ENCODE results near the gene LOXL3. TPM values are rescaled to one million over a fixed set of nuclear protein-coding genes. Genes with fewer than 3 reads are reported as not detected.
A peak's percentile ranks its signal among the peaks of the same experiment; 100 is the strongest.

LOXL3 gene
- total and polyA plus RNA-seq, 2 donors (not counting 1 experiment from before 2014, with no cell fraction given) = 0.97 to 1.2 TPM

- CTCF ChIA-PET = interaction anchor here (0.5 to 10.3 kb wide), 4 partner anchors 12 to 91 kb away, joined by 3 to 103 read pairs (median 4); partner anchors contain the start of genes CCDC142, LOXL3, PCGF1 and TTC31
These were observed 20.2 kb upstream of the LOXL3 start for GRCh38 chr2:74573747-74574562.

More at GRCh38 chr2:74573747-74574562, 20.2 kb upstream of the LOXL3 start:
- Histone ChIP-seq H2AFZ (ENCODE audit: insufficient read depth, low read depth, low read length, poor library complexity, severe bottlenecking) (peak overlapping the region; percentile 67), H3K79me2 (ENCODE audit: control insufficient read depth, insufficient read depth, low read length) (peaks cover 4% of the 10 kb centered on the region), H3K27ac (ENCODE audit: low read length in 2 of 2) (peak overlapping the region; percentile 9 to 74), H3K4me2 (replicated peaks; ENCODE audit: low read depth, low read length, poor library complexity, severe bottlenecking) (peak overlapping the region; percentile 66), H3K36me3 (replicated peaks in 1 of 2; ENCODE audit: control extremely low read depth in 1 of 2, control insufficient read depth in 1 of 2, extremely low read depth in 1 of 2, insufficient read depth in 2 of 2, low read length in 1 of 2) (no peaks in the 10 kb centered on the region), H3K4me1 (ENCODE audit: control insufficient read depth in 2 of 2, insufficient read depth in 2 of 2, low read length in 2 of 2) (peaks cover 58 to 68% of the 10 kb centered on the region in 2 donors), H3K4me3 (ENCODE audit: control extremely low read depth in 1 of 5, extremely low read depth in 1 of 5, insufficient read depth in 1 of 5, low read depth in 2 of 5, low read length in 4 of 5) (peak overlapping the region in 4 of 5 experiments; percentile 21 to 34 (median 32)), H3K9ac (ENCODE audit: low read length) (peak overlapping the region; percentile 46), H3K9me3 (ENCODE audit: control extremely low read depth in 1 of 3, control insufficient read depth in 2 of 3, insufficient read depth in 1 of 3, low read length in 2 of 3) (peaks cover 0 to 4% (median 0%) of the 10 kb centered on the region in 3 donors), H3K27me3 (replicated peaks in 1 of 4; ENCODE audit: control extremely low read depth in 1 of 4, control insufficient read depth in 3 of 4, insufficient read depth in 4 of 4, low read length in 3 of 4) (no peaks in the 10 kb centered on the region), H4K20me1 (ENCODE audit: control insufficient read depth, insufficient read depth, low read length, poor library complexity, severe bottlenecking) (no peaks in the 10 kb centered on the region)
- intact Hi-C loops (cut with micrococcal nuclease) = loop anchor here (1.0 to 2.0 kb wide), 3 partner anchors 19 to 45 kb away; partner anchors contain the start of genes AUP1 and HTRA2
- Mint-ChIP-seq H3K27me3 (no peaks in the 10 kb centered on the region), H3K4me3 (peak overlapping the region; percentile 84), H3K4me1 (peaks cover 46% of the 10 kb centered on the region), H3K9me3 (ENCODE audit: insufficient read depth) (no peaks in the 10 kb centered on the region), H3K27ac (peak overlapping the region; percentile 92)
- ATAC-seq (ENCODE audit: low read depth) = peak; percentile 69
- TF ChIP-seq EZH2 (IDR thresholded peaks at IDR 0.05; ENCODE audit: borderline replicate concordance, insufficient read depth, low read depth, low read length, poor library complexity, severe bottlenecking) (no peak), CTCF (IDR thresholded peaks at IDR 0.05) (no peak)
- DNase-seq = peak; percentile 69
- POLR2A ChIA-PET = interaction anchor here (0.6 to 1.2 kb wide), 2 partner anchors 23 to 45 kb away, joined by 3 to 6 read pairs; partner anchors contain the start of genes AUP1 and HTRA2
- WGBS (ENCODE audit: insufficient coverage) = 32% methylated on average over 4 of the region's 7 CpGs
